ENCODE data around the gene TMEM270. TPM values are rescaled to one million over a fixed set of nuclear protein-coding genes. Genes with fewer than 3 reads are reported as not detected.

TMEM270 gene
- total RNA-seq, 1 donor from 2014 or later = not detected

GRCh38 chr7:73822319-73823173 lies 38.4 kb upstream of the TMEM270 start:
- H3K9me3 Mint-ChIP-seq = no peaks in the 10 kb centered on the region
- peaks cover 21% of the 10 kb centered on the region for H3K4me1 Mint-ChIP-seq
- DNase-seq (ENCODE audit: low spot score) = peak; percentile 51
- Histone ChIP-seq H3K27me3 (no peaks in the 10 kb centered on the region), H2AFZ (replicated peaks) (no peak overlapping the region), H3K36me3 (no peaks in the 10 kb centered on the region), H3K4me1 (no peaks in the 10 kb centered on the region), H3F3A (ENCODE audit: low read depth) (no peaks in the 10 kb centered on the region), H3K27ac (no peak overlapping the region), H3K79me2 (ENCODE audit: low read depth) (no peaks in the 10 kb centered on the region), H3K4me3 (no peak overlapping the region), H3K9ac (no peak overlapping the region), H3K9me3 (ENCODE audit: low read depth) (no peaks in the 10 kb centered on the region), H3K4me2 (no peak overlapping the region), H4K20me1 (ENCODE audit: low read depth) (no peaks in the 10 kb centered on the region)
- H3K27ac Mint-ChIP-seq = peak overlapping the region; percentile 42
- no peak overlapping the region for H3K4me3 Mint-ChIP-seq
- no peaks in the 10 kb centered on the region for H3K36me3 Mint-ChIP-seq
- peaks cover 16% of the 10 kb centered on the region for H3K27me3 Mint-ChIP-seq (ENCODE audit: insufficient read depth, low read depth)
- no peak for TF ChIP-seq CTCF (IDR thresholded peaks at IDR 0.05)
- TF ChIP-seq EZH2 (IDR thresholded peaks at IDR 0.05) = no peak
- no peak for TF ChIP-seq EZH2phosphoT487 (IDR thresholded peaks at IDR 0.05)

GRCh38 chr7:73823257-73823656 lies 37.7 kb upstream of the TMEM270 start:
- H3K27ac ChIP-seq = no peak overlapping the region
- no peaks in the 10 kb centered on the region for H3K79me2 ChIP-seq (ENCODE audit: low read depth)
- no peak overlapping the region for H3K9ac ChIP-seq
- H3K9me3 Mint-ChIP-seq = no peaks in the 10 kb centered on the region
- H3K27ac Mint-ChIP-seq = no peak overlapping the region
- no peaks in the 10 kb centered on the region for H3K36me3 Mint-ChIP-seq
- no peak overlapping the region for H2AFZ ChIP-seq (replicated peaks)
- H3K4me3 ChIP-seq = no peak overlapping the region
- no peaks in the 10 kb centered on the region for H3K36me3 ChIP-seq
- no peak overlapping the region for H3K4me2 ChIP-seq
- no peak overlapping the region for H3K4me3 Mint-ChIP-seq
- H3K27me3 Mint-ChIP-seq (ENCODE audit: insufficient read depth, low read depth) = peaks cover 14% of the 10 kb centered on the region
- H3K27me3 ChIP-seq = no peaks in the 10 kb centered on the region
- H3K9me3 ChIP-seq (ENCODE audit: low read depth) = no peaks in the 10 kb centered on the region
- TF ChIP-seq CTCF (IDR thresholded peaks at IDR 0.05) = no peak
- no peak for TF ChIP-seq EZH2phosphoT487 (IDR thresholded peaks at IDR 0.05)
- TF ChIP-seq EZH2 (IDR thresholded peaks at IDR 0.05) = no peak
- peaks cover 7% of the 10 kb centered on the region for H3K4me1 ChIP-seq
- H4K20me1 ChIP-seq (ENCODE audit: low read depth) = no peaks in the 10 kb centered on the region
- DNase-seq (ENCODE audit: low spot score) = no peak
- no peaks in the 10 kb centered on the region for H3F3A ChIP-seq (ENCODE audit: low read depth)
- peaks cover 26% of the 10 kb centered on the region for H3K4me1 Mint-ChIP-seq

GRCh38 chr7:73823873-73824592 lies 36.9 kb upstream of the TMEM270 start:
- Histone ChIP-seq H3K4me2 (no peak overlapping the region), H3K4me3 (no peak overlapping the region), H4K20me1 (ENCODE audit: low read depth) (no peaks in the 10 kb centered on the region), H3K27ac (no peak overlapping the region), H3F3A (ENCODE audit: low read depth) (no peaks in the 10 kb centered on the region), H3K9ac (no peak overlapping the region), H3K27me3 (no peaks in the 10 kb centered on the region), H3K79me2 (ENCODE audit: low read depth) (no peaks in the 10 kb centered on the region), H2AFZ (replicated peaks) (no peak overlapping the region), H3K9me3 (ENCODE audit: low read depth) (no peaks in the 10 kb centered on the region), H3K36me3 (no peaks in the 10 kb centered on the region), H3K4me1 (peaks cover 7% of the 10 kb centered on the region)
- no peak for TF ChIP-seq CTCF (IDR thresholded peaks at IDR 0.05)
- no peak for TF ChIP-seq EZH2phosphoT487 (IDR thresholded peaks at IDR 0.05)
- TF ChIP-seq EZH2 (IDR thresholded peaks at IDR 0.05) = no peak
- peaks cover 31% of the 10 kb centered on the region for H3K4me1 Mint-ChIP-seq
- no peaks in the 10 kb centered on the region for H3K9me3 Mint-ChIP-seq
- no peak for DNase-seq (ENCODE audit: low spot score)
- no peak overlapping the region for H3K27ac Mint-ChIP-seq
- H3K36me3 Mint-ChIP-seq = no peaks in the 10 kb centered on the region
- peaks cover 18% of the 10 kb centered on the region for H3K27me3 Mint-ChIP-seq (ENCODE audit: insufficient read depth, low read depth)
- no peak overlapping the region for H3K4me3 Mint-ChIP-seq

Data from neural progenitor cell (in vitro differentiated cells).